Measurements from ENCODE around the gene ITPRIPL2.

Gene ITPRIPL2

GRCh38 chr16:19093631-19094541 is 19.9 kb upstream of the ITPRIPL2 start:
- no peak for DNase-seq

GRCh38 chr16:19094542-19095365 is 19.0 kb upstream of the ITPRIPL2 start:
- no peak for DNase-seq

- DNase-seq = no peak
Observed at GRCh38 chr16:19095654-19096053, 18.1 kb upstream of the ITPRIPL2 start.

GRCh38 chr16:19098173-19098572 is 15.6 kb upstream of the ITPRIPL2 start:
- DNase-seq = no peak

GRCh38 chr16:19102187-19102872 is 11.4 kb upstream of the ITPRIPL2 start:
- no peak for DNase-seq

GRCh38 chr16:19104607-19105006 is 9.2 kb upstream of the ITPRIPL2 start:
- no peak for DNase-seq

GRCh38 chr16:19105131-19105530 is 8.6 kb upstream of the ITPRIPL2 start:
- no peak for DNase-seq

GRCh38 chr16:19105891-19106624 is 7.7 kb upstream of the ITPRIPL2 start:
- no peak for DNase-seq

- DNase-seq = no peak
Observed at GRCh38 chr16:19106625-19107020, 7.1 kb upstream of the ITPRIPL2 start.

- no peak for DNase-seq
Observed at GRCh38 chr16:19108409-19109287, 5.1 kb upstream of the ITPRIPL2 start.

GRCh38 chr16:19109288-19109664 is 4.5 kb upstream of the ITPRIPL2 start:
- DNase-seq = no peak

GRCh38 chr16:19110537-19111360 is 3.0 kb upstream of the ITPRIPL2 start:
- no peak for DNase-seq

GRCh38 chr16:19112099-19112407 is 1.7 kb upstream of the ITPRIPL2 start:
- no peak for DNase-seq

- no peak for DNase-seq
Observed at GRCh38 chr16:19114359-19115147, 789 bp downstream of the ITPRIPL2 start.

GRCh38 chr16:19115148-19116021 is 1.6 kb downstream of the ITPRIPL2 start:
- no peak for DNase-seq

GRCh38 chr16:19116711-19117449 is 3.1 kb downstream of the ITPRIPL2 start:
- DNase-seq = no peak

- no peak for DNase-seq
Observed at GRCh38 chr16:19118938-19119431, 5.2 kb downstream of the ITPRIPL2 start.

- no peak for DNase-seq
Observed at GRCh38 chr16:19119564-19119963, 5.8 kb downstream of the ITPRIPL2 start.
